NCI-H187 treated with DMSO at 0.1 percent for 48 hours (cell line): ENCODE measurements around the gene CYB561D2.

ENCODE experiments used
- DNase-seq: peaks from one replicate; lab custom pipeline; 2025; lab: John Stamatoyannopoulos, UW

The CYB561D2 gene

GRCh38 chr3:50392101-50392715 is 41.5 kb downstream of the CYB561D2 start:
- no peak for DNase-seq

- no peak for DNase-seq
Observed at GRCh38 chr3:50393061-50393460, 42.4 kb downstream of the CYB561D2 start.

- no peak for DNase-seq
Observed at GRCh38 chr3:50395070-50395860, 44.6 kb downstream of the CYB561D2 start.

- no peak for DNase-seq
Observed at GRCh38 chr3:50396502-50396901, 45.8 kb downstream of the CYB561D2 start.

- DNase-seq, result no peak
Observed at GRCh38 chr3:50401978-50402595, 51.4 kb downstream of the CYB561D2 start.
